Central memory CD8-positive, alpha-beta T cell (primary cell): ENCODE measurements around the gene OAS3.

Experiments
- ATAC-seq: fragments of 150-1000 bp; cut with Tn5 transposase; replicated peaks from 2 replicates; pipeline ENCODE4 v1.10.0; 2022; ENCODE audit warnings: mild to moderate bottlenecking, moderate FRiP score, moderate number of reproducible peaks; ENCODE audit not compliant: poor library complexity, severe bottlenecking; ENCODE audit errors: extremely low read depth
- DNase-seq, 2 donors: peaks; one replicate each; pipeline ENCODE4 v3.0.0; 2021; ENCODE audit warnings: low spot score in 2 of 2
- H3K27ac Mint-ChIP-seq: one replicate; pipeline ENCODE4 v1.8.0; 2022; ENCODE audit warnings: low read depth, mild to moderate bottlenecking, moderate library complexity, mixed read lengths
- H3K27me3 Mint-ChIP-seq: one replicate; pipeline ENCODE4 v1.8.0; 2022; ENCODE audit warnings: mixed read lengths
- H3K36me3 Mint-ChIP-seq: one replicate; pipeline ENCODE4 v1.8.0; 2022; ENCODE audit warnings: mild to moderate bottlenecking, moderate library complexity, mixed read lengths; ENCODE audit not compliant: insufficient read depth
- H3K4me1 Mint-ChIP-seq: one replicate; pipeline ENCODE4 v1.8.0; 2022; ENCODE audit warnings: mixed read lengths
- H3K4me3 Mint-ChIP-seq: one replicate; pipeline ENCODE4 v1.8.0; 2022; ENCODE audit warnings: mild to moderate bottlenecking, moderate library complexity, mixed read lengths
- H3K9me3 Mint-ChIP-seq: one replicate; pipeline ENCODE4 v1.8.0; 2022; ENCODE audit warnings: mixed read lengths

OAS3 gene

DNA sequence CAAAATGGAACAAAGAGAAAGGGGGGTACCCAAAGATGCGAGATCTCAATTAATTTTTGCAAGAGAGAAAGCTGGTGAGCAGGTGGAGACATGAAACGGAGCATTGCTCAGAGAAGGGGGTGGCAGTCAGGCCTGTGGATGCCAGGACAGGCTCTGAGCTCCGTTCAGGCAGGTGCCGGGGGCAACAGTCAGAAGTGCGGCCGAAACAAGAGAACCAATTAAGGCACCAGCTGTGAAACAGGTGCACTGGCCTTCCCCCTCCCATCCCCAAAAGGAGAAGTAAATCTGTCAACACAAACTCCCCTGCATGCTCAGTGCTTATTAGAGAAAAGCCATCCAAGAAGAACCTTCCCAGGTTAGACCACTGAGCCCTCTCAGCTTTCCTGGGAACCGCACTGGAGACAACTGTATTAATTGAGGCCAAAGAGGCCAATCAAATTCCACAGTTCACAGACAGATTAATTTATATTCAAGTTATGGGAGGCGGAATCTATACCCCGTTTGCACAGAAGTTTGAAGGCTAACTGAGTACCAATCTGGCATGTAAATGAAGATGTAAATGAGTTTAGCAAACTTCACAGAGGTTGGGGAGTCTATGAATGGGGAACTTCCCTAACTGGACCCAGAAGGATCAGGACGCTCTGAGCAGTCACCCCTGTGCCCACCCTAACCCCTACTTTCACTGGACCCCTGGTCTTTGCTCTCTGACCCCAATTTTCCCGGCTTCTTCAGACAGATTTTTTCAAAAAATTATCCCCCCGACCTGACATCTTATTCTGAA is 60.9 kb downstream of the OAS3 start:
- ATAC-seq (no peak), DNase-seq (no peak)
- no peaks in the 10 kb centered on the region for H3K9me3 Mint-ChIP-seq
- H3K36me3 Mint-ChIP-seq: peaks cover 64% of the 10 kb centered on the region
- H3K4me3 Mint-ChIP-seq: no peak overlapping the region
- H3K27me3 Mint-ChIP-seq: no peaks in the 10 kb centered on the region
- peak overlapping the region; percentile 1 for H3K27ac Mint-ChIP-seq
- peaks cover 6% of the 10 kb centered on the region for H3K4me1 Mint-ChIP-seq

DNA sequence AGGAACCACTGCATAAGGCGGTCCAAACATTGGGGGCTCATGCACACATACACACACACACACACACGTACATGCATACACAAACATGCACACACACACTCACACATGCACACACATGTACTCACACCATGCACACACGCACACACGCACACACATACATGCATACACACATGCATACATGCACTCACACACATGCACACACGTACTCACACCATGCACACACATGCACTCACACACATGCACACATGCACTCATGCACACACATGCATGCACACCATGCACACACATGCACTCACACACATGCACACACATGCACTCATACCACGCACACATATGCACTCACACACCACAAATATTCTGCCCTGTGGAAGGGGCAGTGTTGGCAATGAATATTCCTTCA is 62.2 kb downstream of the OAS3 start:
- no peaks in the 10 kb centered on the region for H3K27me3 Mint-ChIP-seq
- no peak overlapping the region for H3K27ac Mint-ChIP-seq
- no peak for ATAC-seq
- no peaks in the 10 kb centered on the region for H3K9me3 Mint-ChIP-seq
- H3K4me3 Mint-ChIP-seq: no peak overlapping the region
- DNase-seq: no peak
- H3K36me3 Mint-ChIP-seq: peaks cover 71% of the 10 kb centered on the region
- H3K4me1 Mint-ChIP-seq: peaks cover 6% of the 10 kb centered on the region

DNA sequence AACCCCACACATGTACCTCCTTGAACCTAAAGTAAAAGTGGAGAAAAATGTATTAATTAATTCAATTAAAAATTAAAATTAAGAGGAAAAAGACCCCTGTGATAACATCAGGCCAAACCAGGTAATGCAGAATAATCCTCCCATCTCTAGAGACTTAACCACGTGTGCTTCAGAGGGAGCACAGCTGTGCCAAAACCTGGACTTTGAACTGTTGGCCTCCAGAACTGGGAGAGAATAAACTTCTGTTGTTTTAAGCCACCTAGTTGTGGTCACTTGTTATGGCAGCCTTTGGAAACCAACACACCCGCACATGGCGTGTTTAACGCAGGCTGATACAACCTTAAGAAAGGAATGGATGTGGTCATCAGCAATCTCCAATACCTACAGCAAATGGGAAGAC is 63.9 kb downstream of the OAS3 start:
- no peaks in the 10 kb centered on the region for H3K9me3 Mint-ChIP-seq
- H3K4me1 Mint-ChIP-seq: peaks cover 6% of the 10 kb centered on the region
- no peak for ATAC-seq
- H3K4me3 Mint-ChIP-seq: no peak overlapping the region
- H3K27ac Mint-ChIP-seq: no peak overlapping the region
- H3K27me3 Mint-ChIP-seq: no peaks in the 10 kb centered on the region
- DNase-seq: no peak
- peaks cover 71% of the 10 kb centered on the region for H3K36me3 Mint-ChIP-seq

DNA sequence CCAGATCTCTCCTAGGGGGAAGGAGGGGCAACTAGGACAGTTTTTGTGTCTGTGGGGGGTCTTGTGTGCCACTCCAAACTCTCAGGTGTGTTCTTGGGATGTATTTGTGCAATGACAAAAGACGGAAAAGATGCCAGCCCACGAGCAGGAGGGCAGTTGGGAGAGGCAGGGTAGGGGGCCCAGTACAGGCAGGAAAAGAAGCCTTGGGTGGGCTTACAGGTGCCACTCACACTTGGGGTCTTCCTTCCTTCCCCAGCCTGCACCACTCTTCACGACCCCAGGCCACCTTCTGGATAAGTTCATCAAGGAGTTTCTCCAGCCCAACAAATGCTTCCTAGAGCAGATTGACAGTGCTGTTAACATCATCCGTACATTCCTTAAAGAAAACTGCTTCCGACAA is 64.4 kb downstream of the OAS3 start:
- H3K36me3 Mint-ChIP-seq: peaks cover 72% of the 10 kb centered on the region
- H3K27me3 Mint-ChIP-seq: no peaks in the 10 kb centered on the region
- H3K4me1 Mint-ChIP-seq: peaks cover 6% of the 10 kb centered on the region
- no peaks in the 10 kb centered on the region for H3K9me3 Mint-ChIP-seq
- DNase-seq (no peak), ATAC-seq (no peak)
- H3K27ac Mint-ChIP-seq: no peak overlapping the region
- no peak overlapping the region for H3K4me3 Mint-ChIP-seq

DNA sequence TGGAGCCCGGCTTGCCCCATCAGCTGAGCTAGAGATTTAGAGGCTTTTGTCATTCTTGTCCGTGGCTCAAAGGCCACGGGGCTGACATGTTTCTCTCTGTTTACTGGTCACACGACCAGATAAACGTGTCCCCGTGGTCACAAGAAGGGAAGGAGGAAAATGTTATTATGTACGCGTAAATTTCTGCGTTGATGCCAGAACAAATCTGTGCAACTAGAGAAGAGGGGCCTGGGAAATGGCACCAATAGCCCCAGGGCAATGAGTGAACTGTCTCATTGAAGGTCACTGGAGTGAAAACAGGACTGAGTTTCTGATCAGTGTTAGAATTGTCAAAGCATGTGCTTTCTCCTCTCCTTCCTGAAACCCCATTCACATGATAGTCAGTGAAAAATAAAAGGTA is 65.4 kb downstream of the OAS3 start:
- DNase-seq (no peak), ATAC-seq (no peak)
- H3K4me1 Mint-ChIP-seq: peaks cover 3% of the 10 kb centered on the region
- H3K36me3 Mint-ChIP-seq: peaks cover 66% of the 10 kb centered on the region
- H3K27ac Mint-ChIP-seq: peak overlapping the region; percentile 52
- no peaks in the 10 kb centered on the region for H3K9me3 Mint-ChIP-seq
- no peaks in the 10 kb centered on the region for H3K27me3 Mint-ChIP-seq
- H3K4me3 Mint-ChIP-seq: no peak overlapping the region

- ATAC-seq: no peak
- no peak for DNase-seq
- H3K9me3 Mint-ChIP-seq: peaks cover 4% of the 10 kb centered on the region
- peaks cover 66% of the 10 kb centered on the region for H3K36me3 Mint-ChIP-seq
- H3K4me3 Mint-ChIP-seq: no peak overlapping the region
- no peaks in the 10 kb centered on the region for H3K27me3 Mint-ChIP-seq
- H3K27ac Mint-ChIP-seq: no peak overlapping the region
- no peaks in the 10 kb centered on the region for H3K4me1 Mint-ChIP-seq
Measured at GRCh38 chr12:113005762-113006161, 67.5 kb downstream of the OAS3 start.

- Mint-ChIP-seq H3K4me1 (no peaks in the 10 kb centered on the region), H3K36me3 (peaks cover 67% of the 10 kb centered on the region), H3K27ac (no peak overlapping the region), H3K27me3 (no peaks in the 10 kb centered on the region), H3K9me3 (peaks cover 8% of the 10 kb centered on the region), H3K4me3 (no peak overlapping the region)
- ATAC-seq (no peak), DNase-seq (no peak)
Measured at GRCh38 chr12:113006206-113006605, 67.9 kb downstream of the OAS3 start.

- Mint-ChIP-seq H3K27ac (no peak overlapping the region), H3K36me3 (peaks cover 67% of the 10 kb centered on the region), H3K27me3 (no peaks in the 10 kb centered on the region), H3K9me3 (peaks cover 8% of the 10 kb centered on the region), H3K4me1 (no peaks in the 10 kb centered on the region), H3K4me3 (no peak overlapping the region)
- ATAC-seq (no peak), DNase-seq (no peak)
Measured at GRCh38 chr12:113006641-113007040, 68.4 kb downstream of the OAS3 start.

DNA sequence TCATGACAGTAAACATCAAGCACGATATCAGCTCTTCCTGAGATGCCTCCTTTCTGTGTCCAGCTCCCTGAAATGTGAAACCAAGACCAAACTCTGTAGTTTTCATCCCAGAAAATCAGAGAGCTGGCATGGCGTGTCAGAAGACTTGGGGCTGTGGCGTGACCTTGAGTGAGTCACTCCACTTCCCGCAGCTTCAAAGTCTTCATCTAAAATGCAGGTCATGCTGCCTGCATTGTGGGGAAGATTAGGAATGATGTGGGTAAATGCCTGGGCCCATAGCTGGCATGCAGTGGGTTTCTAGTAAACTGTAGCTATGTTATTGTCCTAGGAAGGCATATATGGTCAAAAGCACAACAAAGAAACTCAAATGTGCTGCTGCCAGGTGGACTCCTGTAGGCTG is 68.9 kb downstream of the OAS3 start:
- Mint-ChIP-seq H3K27me3 (no peaks in the 10 kb centered on the region), H3K27ac (no peak overlapping the region), H3K36me3 (peaks cover 66% of the 10 kb centered on the region), H3K9me3 (peaks cover 8% of the 10 kb centered on the region), H3K4me1 (no peaks in the 10 kb centered on the region), H3K4me3 (no peak overlapping the region)
- DNase-seq: no peak
- no peak for ATAC-seq

- Mint-ChIP-seq H3K4me1 (no peaks in the 10 kb centered on the region), H3K36me3 (peaks cover 42% of the 10 kb centered on the region), H3K9me3 (peaks cover 8% of the 10 kb centered on the region), H3K27ac (peak overlapping the region; percentile 8), H3K4me3 (no peak overlapping the region), H3K27me3 (no peaks in the 10 kb centered on the region)
- no peak for DNase-seq
- no peak for ATAC-seq
Measured at GRCh38 chr12:113010701-113011100, 72.4 kb downstream of the OAS3 start.

DNA sequence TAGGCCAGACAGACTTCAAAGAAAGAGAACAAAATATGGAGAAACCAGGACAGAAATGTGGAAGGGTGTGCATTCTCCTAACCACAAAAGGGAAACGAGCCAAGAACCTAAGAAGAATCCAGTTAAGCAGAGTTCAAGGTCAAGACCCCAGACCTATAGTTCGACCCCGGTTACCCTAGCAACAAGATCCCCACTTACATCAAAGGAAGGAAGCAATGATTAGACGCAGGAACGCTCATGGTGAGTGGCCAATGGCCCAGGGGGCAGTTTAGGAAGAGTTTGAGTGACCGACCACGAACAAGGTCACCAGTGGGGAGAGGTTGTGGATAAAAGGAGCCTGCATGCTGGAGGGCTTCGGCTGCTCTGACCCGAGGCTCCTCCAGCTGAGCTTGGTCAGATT is 76.3 kb downstream of the OAS3 start:
- peaks cover 15% of the 10 kb centered on the region for H3K36me3 Mint-ChIP-seq
- ATAC-seq: no peak
- no peaks in the 10 kb centered on the region for H3K4me1 Mint-ChIP-seq
- no peak overlapping the region for H3K27ac Mint-ChIP-seq
- no peak for DNase-seq
- no peak overlapping the region for H3K4me3 Mint-ChIP-seq
- peaks cover 8% of the 10 kb centered on the region for H3K9me3 Mint-ChIP-seq
- H3K27me3 Mint-ChIP-seq: no peaks in the 10 kb centered on the region

- no peaks in the 10 kb centered on the region for H3K36me3 Mint-ChIP-seq
- no peaks in the 10 kb centered on the region for H3K27me3 Mint-ChIP-seq
- H3K4me1 Mint-ChIP-seq: no peaks in the 10 kb centered on the region
- ATAC-seq: no peak
- H3K27ac Mint-ChIP-seq: no peak overlapping the region
- no peaks in the 10 kb centered on the region for H3K9me3 Mint-ChIP-seq
- no peak for DNase-seq
- H3K4me3 Mint-ChIP-seq: no peak overlapping the region
Measured at GRCh38 chr12:113016796-113017195, 78.5 kb downstream of the OAS3 start.

DNA sequence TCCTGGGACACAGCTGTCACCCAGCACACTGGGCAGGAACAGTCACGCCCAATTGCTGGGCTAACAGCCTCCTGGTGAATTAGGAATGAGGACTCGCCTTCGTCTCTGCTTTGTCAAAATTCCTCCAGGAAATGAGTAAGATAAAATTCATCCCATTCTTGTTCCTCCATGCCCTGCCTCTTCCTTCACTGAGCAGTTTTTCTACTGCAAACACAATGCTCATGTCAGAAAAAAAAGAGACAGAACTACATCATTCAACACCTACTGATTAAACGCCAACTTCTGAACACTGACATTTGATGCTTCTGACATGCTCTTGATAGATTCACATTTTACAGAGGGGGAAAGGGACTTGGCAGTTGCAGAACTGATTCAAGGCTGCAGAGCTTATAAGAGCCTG is 80.8 kb downstream of the OAS3 start:
- Mint-ChIP-seq H3K9me3 (no peaks in the 10 kb centered on the region), H3K27ac (no peak overlapping the region), H3K4me3 (no peak overlapping the region), H3K36me3 (no peaks in the 10 kb centered on the region), H3K4me1 (peaks cover 6% of the 10 kb centered on the region), H3K27me3 (no peaks in the 10 kb centered on the region)
- no peak for DNase-seq
- no peak for ATAC-seq
